SK-N-MC (cell line): ENCODE results near the gene SYNJ2.

Experiments used
- EZH2 ChIP-seq: fragments of 200-600 bp; sonication (generic); IDR thresholded peaks from one replicate; pipeline ENCODE4 v1.6.1; 2017; ENCODE audit warnings: antibody characterized with exemption
- POLR2AphosphoS5 ChIP-seq: IDR thresholded peaks from 2 replicates; pipeline ENCODE4 v1.6.1; 2012; ENCODE audit warnings: mild to moderate bottlenecking, low read depth, low read length, borderline replicate concordance

DNA sequence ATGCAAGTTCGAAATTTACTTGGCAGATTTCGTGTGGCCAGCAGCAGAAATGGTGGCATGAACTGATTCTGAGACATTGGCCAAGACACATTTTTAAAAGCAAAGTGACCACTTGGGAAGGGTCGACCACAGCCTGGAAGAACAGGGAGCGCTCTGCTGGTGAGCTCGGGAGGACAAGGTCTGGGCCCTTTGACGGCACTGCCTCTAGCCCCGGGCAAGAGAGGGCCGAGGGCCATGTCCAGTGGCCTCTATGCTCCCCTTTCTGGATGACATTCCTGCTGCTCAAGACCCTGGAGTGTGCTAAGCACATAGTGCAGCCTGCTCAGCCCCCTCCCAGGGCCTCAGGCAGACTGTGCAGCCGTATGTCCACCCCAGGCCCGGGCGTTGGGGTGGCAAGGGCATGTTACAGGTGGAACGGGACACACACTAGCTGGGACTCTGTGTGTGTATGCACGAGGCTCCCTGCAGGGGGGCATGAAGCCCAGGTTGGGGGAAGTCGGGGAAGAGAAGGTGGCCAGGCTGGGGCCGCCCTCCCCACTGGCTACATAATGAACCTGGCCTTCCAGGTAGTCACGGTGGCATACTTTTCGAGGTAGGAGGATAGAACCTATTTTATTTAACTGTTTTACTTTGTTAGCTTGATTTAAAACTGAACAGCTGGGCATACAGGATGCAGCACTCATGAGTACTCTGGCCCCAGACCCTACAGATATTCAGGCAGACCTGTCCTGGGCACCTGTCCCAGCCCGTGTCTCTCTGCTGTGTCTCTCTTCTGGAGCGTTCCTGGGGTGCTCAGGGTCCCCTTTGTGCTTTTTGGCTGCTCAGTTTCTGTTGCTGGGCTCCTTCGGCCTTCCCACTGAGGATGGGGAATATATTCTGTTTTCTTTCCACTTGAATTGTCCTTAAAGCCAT lies 6.4 kb downstream of the SYNJ2 start:
- TF ChIP-seq EZH2 = no peak
- TF ChIP-seq POLR2AphosphoS5 = no peak
